Activated T-cell treated with anti-CD3 and anti-CD28 coated beads, Interleukin-2, amount 50 U/mL, for 1 hour (primary cell): Measurements from ENCODE around the gene ATPAF2.

Source experiments
- DNase-seq: peaks from one replicate; pipeline ENCODE4 v3.0.0-alpha.2; 2020

The ATPAF2 gene

GRCh38 chr17:18038861-18039534 lies at the start of gene ATPAF2, which contains the start of gene GID4:
Gene ATPAF2, minus strand, starts transcription at chr17:18039168. Its CDS starts 155 bp downstream, at chr17:18039013.
Gene GID4, plus strand, starts transcription at chr17:18039408. Its CDS starts 57 bp downstream, at chr17:18039465.
- DNase-seq: peak; percentile 99

- peak; percentile 93 for DNase-seq
Measured at GRCh38 chr17:18087610-18088491, 48.9 kb upstream of the ATPAF2 start, which contains the start of gene DRG2. Gene DRG2, plus strand, starts transcription at chr17:18087948. Its CDS starts 76 bp downstream, at chr17:18088024.

GRCh38 chr17:18084256-18084655 lies 45.3 kb upstream of the ATPAF2 start:
- no peak for DNase-seq

- DNase-seq: no peak
Measured at GRCh38 chr17:18079543-18079942, 40.6 kb upstream of the ATPAF2 start.

GRCh38 chr17:18076936-18077335 lies 38.0 kb upstream of the ATPAF2 start:
- no peak for DNase-seq

- no peak for DNase-seq
Measured at GRCh38 chr17:18074566-18075272, 35.8 kb upstream of the ATPAF2 start.

- no peak for DNase-seq
Measured at GRCh38 chr17:18071751-18072150, 32.8 kb upstream of the ATPAF2 start.

- DNase-seq: no peak
Measured at GRCh38 chr17:18070861-18071340, 31.9 kb upstream of the ATPAF2 start.

GRCh38 chr17:18069101-18069500 lies 30.1 kb upstream of the ATPAF2 start:
- no peak for DNase-seq

GRCh38 chr17:18066866-18067265 lies 27.9 kb upstream of the ATPAF2 start:
- no peak for DNase-seq

- DNase-seq: no peak
Measured at GRCh38 chr17:18065546-18065945, 26.6 kb upstream of the ATPAF2 start.

- DNase-seq: no peak
Measured at GRCh38 chr17:18064053-18064452, 25.1 kb upstream of the ATPAF2 start.

GRCh38 chr17:18059283-18059682 lies 20.3 kb upstream of the ATPAF2 start:
- DNase-seq: no peak

GRCh38 chr17:18056214-18056613 lies 17.2 kb upstream of the ATPAF2 start:
- no peak for DNase-seq

- DNase-seq: no peak
Measured at GRCh38 chr17:18055597-18055996, 16.6 kb upstream of the ATPAF2 start.

GRCh38 chr17:18045691-18046350 lies 6.9 kb upstream of the ATPAF2 start:
- DNase-seq: no peak

- DNase-seq: no peak
Measured at GRCh38 chr17:18044609-18045008, 5.6 kb upstream of the ATPAF2 start.

GRCh38 chr17:18043491-18043890 lies 4.5 kb upstream of the ATPAF2 start:
- no peak for DNase-seq

GRCh38 chr17:18042983-18043382 lies 4.0 kb upstream of the ATPAF2 start:
- no peak for DNase-seq

GRCh38 chr17:18041776-18042175 lies 2.8 kb upstream of the ATPAF2 start:
- DNase-seq: no peak

GRCh38 chr17:18040261-18040858 lies 1.4 kb upstream of the ATPAF2 start:
- peak; percentile 22 for DNase-seq
